GM23338 (cell line): ENCODE measurements around the gene ROS1. TPM values are rescaled to one million over a fixed set of nuclear protein-coding genes. Genes with fewer than 3 reads are reported as not detected.

ENCODE experiments used
- ATAC-seq: fragments of 200-7000 bp; cut with Tn5 transposase; 3 replicates; pipeline ENCODE4 v1.9.1; 2020
- DNase-seq: peaks from one replicate; pipeline ENCODE4 v3.0.0-alpha.2; 2015; ENCODE audit warnings: low spot score
- H2AFZ ChIP-seq: fragments of 200-600 bp; sonication (generic); 2 replicates; pipeline ENCODE4 v1.8.0; 2016; ENCODE audit warnings: antibody characterized with exemption, mild to moderate bottlenecking, moderate library complexity
- H3F3A ChIP-seq: fragments of 200-600 bp; sonication (generic); replicated peaks from 2 replicates; pipeline ENCODE4 v1.8.0; 2017; ENCODE audit warnings: antibody characterized with exemption, mixed run types, low read depth
- H3K27ac ChIP-seq: fragments of 200-600 bp; sonication (generic); 2 replicates; pipeline ENCODE4 v1.6.1; 2016; ENCODE audit warnings: low read depth
- H3K27me3 ChIP-seq: fragments of 200-600 bp; sonication (generic); 2 replicates; pipeline ENCODE4 v1.8.0; 2016; ENCODE audit warnings: mild to moderate bottlenecking, mixed run types, moderate library complexity; ENCODE audit not compliant: insufficient read depth
- H3K36me3 ChIP-seq: fragments of 200-600 bp; sonication (generic); 2 replicates; pipeline ENCODE4 v1.8.0; 2016; ENCODE audit warnings: mild to moderate bottlenecking; ENCODE audit not compliant: insufficient read depth
- H3K4me1 ChIP-seq: fragments of 200-600 bp; sonication (generic); 2 replicates; pipeline ENCODE4 v1.8.0; 2016; ENCODE audit warnings: mild to moderate bottlenecking, moderate library complexity; ENCODE audit not compliant: insufficient read depth
- H3K4me2 ChIP-seq: fragments of 200-600 bp; sonication (generic); 2 replicates; pipeline ENCODE4 v1.7.1; 2017; ENCODE audit warnings: mixed run types
- H3K4me3 ChIP-seq: fragments of 200-600 bp; sonication (generic); 2 replicates; pipeline ENCODE4 v1.6.1; 2016; ENCODE audit warnings: mixed run types
- H3K79me2 ChIP-seq: fragments of 200-600 bp; sonication (generic); replicated peaks from 2 replicates; pipeline ENCODE4 v1.8.0; 2017; ENCODE audit warnings: mild to moderate bottlenecking; ENCODE audit not compliant: insufficient read depth
- H3K9me2 ChIP-seq: fragments of 200-600 bp; sonication (generic); 2 replicates; pipeline ENCODE4 v1.8.0; 2017; ENCODE audit not compliant: insufficient read depth
- H4K20me1 ChIP-seq: fragments of 200-600 bp; sonication (generic); replicated peaks from 2 replicates; pipeline ENCODE4 v1.8.0; 2017; ENCODE audit warnings: mild to moderate bottlenecking; ENCODE audit not compliant: insufficient read depth
- H3K27ac Mint-ChIP-seq: 2 replicates; pipeline ENCODE4 v1.8.0; 2020; ENCODE audit warnings: inconsistent platforms, mild to moderate bottlenecking, moderate library complexity, mixed read lengths
- H3K27me3 Mint-ChIP-seq: 3 replicates; pipeline ENCODE4 v1.8.0; 2022; ENCODE audit warnings: low read depth, mild to moderate bottlenecking, moderate library complexity, mixed read lengths, inconsistent platforms; ENCODE audit not compliant: insufficient read depth, poor library complexity
- H3K36me3 Mint-ChIP-seq: 3 replicates; pipeline ENCODE4 v1.8.0; 2021; ENCODE audit warnings: low read depth, mild to moderate bottlenecking, inconsistent platforms, moderate library complexity, mixed read lengths
- H3K4me1 Mint-ChIP-seq: 3 replicates; pipeline ENCODE4 v1.8.0; 2020; ENCODE audit warnings: mild to moderate bottlenecking, inconsistent platforms, mixed read lengths
- H3K4me3 Mint-ChIP-seq: 3 replicates; pipeline ENCODE4 v1.8.0; 2021; ENCODE audit warnings: moderate library complexity, mild to moderate bottlenecking, inconsistent platforms, mixed read lengths
- H3K9me3 Mint-ChIP-seq: 3 replicates; pipeline ENCODE4 v1.8.0; 2020; ENCODE audit warnings: moderate library complexity, mild to moderate bottlenecking, inconsistent platforms, mixed read lengths
- CREB1 ChIP-seq: fragments of 250-450 bp; sonication (Bioruptor Pico); IDR thresholded peaks from 2 replicates; pipeline ENCODE4 v1.5.0; 2020; ENCODE audit warnings: low read depth, mild to moderate bottlenecking, moderate library complexity
- ETS1 ChIP-seq: IDR thresholded peaks from 2 replicates; pipeline ENCODE4 v1.6.1; 2016; ENCODE audit warnings: antibody characterized with exemption
- EZH2phosphoT487 ChIP-seq: fragments of 200-600 bp; sonication (generic); IDR thresholded peaks from one replicate; pipeline ENCODE4 v1.8.1; 2018; ENCODE audit warnings: antibody characterized with exemption; ENCODE audit not compliant: unreplicated experiment
- JUNB ChIP-seq: IDR thresholded peaks from one replicate; pipeline ENCODE4 v1.6.1; 2016; ENCODE audit warnings: antibody characterized with exemption; ENCODE audit not compliant: unreplicated experiment
- NANOG ChIP-seq: IDR thresholded peaks from 2 replicates; pipeline ENCODE4 v1.6.1; 2016; ENCODE audit warnings: antibody characterized with exemption, borderline replicate concordance
- POLR2AphosphoS5 ChIP-seq: IDR thresholded peaks from 2 replicates; pipeline ENCODE4 v1.6.1; 2016; ENCODE audit warnings: antibody characterized with exemption, low read depth
- REST ChIP-seq: IDR thresholded peaks from one replicate; pipeline ENCODE4 v1.6.1; 2018; ENCODE audit warnings: antibody characterized with exemption; ENCODE audit not compliant: unreplicated experiment
- STAT1 ChIP-seq: IDR thresholded peaks from one replicate; pipeline ENCODE4 v1.6.1; 2016; ENCODE audit warnings: antibody characterized with exemption; ENCODE audit not compliant: unreplicated experiment
- ZNF114 ChIP-seq: fragments of 250-450 bp; sonication (Bioruptor Pico); IDR thresholded peaks from 2 replicates; pipeline ENCODE4 v1.5.0; 2020; ENCODE audit warnings: mild to moderate bottlenecking, moderate library complexity
- ZNF331 ChIP-seq: fragments of 250-450 bp; sonication (Bioruptor Pico); IDR thresholded peaks from 2 replicates; pipeline ENCODE4 v1.5.0; 2020; ENCODE audit warnings: low read depth, mild to moderate bottlenecking, moderate library complexity
- ZNF462 ChIP-seq: fragments of 250-450 bp; sonication (Bioruptor Pico); IDR thresholded peaks from 2 replicates; pipeline ENCODE4 v1.5.0; 2020; ENCODE audit warnings: mild to moderate bottlenecking, moderate library complexity
- polyA plus RNA-seq: library from polyadenylated mRNA; unstranded; fragments of >200 nt; fragmentation: Nextera tagmentation; extraction: Ambion mirVana; gene quantifications from 2 replicates; pipeline ENCODE4 v1.2.1, GENCODE V29; 2016
- total RNA-seq: library from RNA; depleted of rRNA; stranded (reverse); fragments of >200 nt; shearing (Covaris generic); gene quantifications from 2 replicates; pipeline ENCODE4 v1.2.3, GENCODE V29; 2014

The ROS1 gene
- total and polyA plus RNA-seq, 2 experiments from 2014 or later, result not detected

GRCh38 chr6:117464700-117465099, 39.0 kb upstream of the ROS1 start (continued):
- TF ChIP-seq REST (no peak), ZNF114 (CRISPR knock-in tag) (no peak)

- Histone ChIP-seq H2AFZ (no peak overlapping the region), H3K9me2 (no peaks in the 10 kb centered on the region), H3K79me2 (no peaks in the 10 kb centered on the region), H3K27ac (no peak overlapping the region), H3K4me2 (no peak overlapping the region), H3K27me3 (no peaks in the 10 kb centered on the region), H3F3A (no peaks in the 10 kb centered on the region), H3K36me3 (no peaks in the 10 kb centered on the region), H3K4me3 (no peak overlapping the region), H4K20me1 (no peaks in the 10 kb centered on the region), H3K4me1 (no peaks in the 10 kb centered on the region)
- Mint-ChIP-seq H3K27ac (no peak overlapping the region), H3K9me3 (no peaks in the 10 kb centered on the region; the same call in 2 of the 3 replicates), H3K4me1 (no peaks in the 10 kb centered on the region), H3K27me3 (peaks cover 5% of the 10 kb centered on the region), H3K36me3 (no peaks in the 10 kb centered on the region), H3K4me3 (no peak overlapping the region)
- DNase-seq (no peak), ATAC-seq (no peak)
- TF ChIP-seq ETS1 (no peak), EZH2phosphoT487 (no peak), JUNB (no peak), CREB1 (CRISPR knock-in tag) (no peak), STAT1 (no peak), POLR2AphosphoS5 (no peak), NANOG (no peak), ZNF331 (CRISPR knock-in tag) (no peak), ZNF462 (CRISPR knock-in tag) (no peak), ZNF114 (CRISPR knock-in tag) (no peak)
Measured at GRCh38 chr6:117463762-117464665, 38.3 kb upstream of the ROS1 start.
